Adipocyte (in vitro differentiated cells): ENCODE data around the gene STAB1.
A peak's percentile ranks its signal among the peaks of the same experiment; 100 is the strongest.

Experiments
- DNase-seq: peaks from one replicate; pipeline ENCODE4 v3.0.0-alpha.2; 2015; ENCODE audit warnings: low read depth
- H3K27me3 ChIP-seq: replicated peaks from 2 replicates; pipeline ENCODE4 v1.7.0; 2013; ENCODE audit warnings: mild to moderate bottlenecking, low read length, moderate library complexity; ENCODE audit not compliant: control insufficient read depth, insufficient read depth
- H3K36me3 ChIP-seq: 2 replicates; pipeline ENCODE4 v1.7.0; 2013; ENCODE audit warnings: low read length, mild to moderate bottlenecking, moderate library complexity; ENCODE audit not compliant: control insufficient read depth, insufficient read depth, severe bottlenecking
- H3K4me1 ChIP-seq: 2 replicates; pipeline ENCODE4 v1.7.0; 2013; ENCODE audit warnings: mild to moderate bottlenecking, low read length, moderate library complexity; ENCODE audit not compliant: control insufficient read depth, insufficient read depth
- H3K4me3 ChIP-seq: 2 replicates; pipeline ENCODE4 v1.7.0; 2013; ENCODE audit warnings: mild to moderate bottlenecking, low read length, moderate library complexity
- H3K9ac ChIP-seq: 2 replicates; pipeline ENCODE4 v1.7.0; 2013; ENCODE audit warnings: mild to moderate bottlenecking, low read length, moderate library complexity
- H3K9me3 ChIP-seq: 2 replicates; pipeline ENCODE4 v1.7.0; 2013; ENCODE audit warnings: mild to moderate bottlenecking, low read length, moderate library complexity; ENCODE audit not compliant: control insufficient read depth

Gene STAB1

DNA sequence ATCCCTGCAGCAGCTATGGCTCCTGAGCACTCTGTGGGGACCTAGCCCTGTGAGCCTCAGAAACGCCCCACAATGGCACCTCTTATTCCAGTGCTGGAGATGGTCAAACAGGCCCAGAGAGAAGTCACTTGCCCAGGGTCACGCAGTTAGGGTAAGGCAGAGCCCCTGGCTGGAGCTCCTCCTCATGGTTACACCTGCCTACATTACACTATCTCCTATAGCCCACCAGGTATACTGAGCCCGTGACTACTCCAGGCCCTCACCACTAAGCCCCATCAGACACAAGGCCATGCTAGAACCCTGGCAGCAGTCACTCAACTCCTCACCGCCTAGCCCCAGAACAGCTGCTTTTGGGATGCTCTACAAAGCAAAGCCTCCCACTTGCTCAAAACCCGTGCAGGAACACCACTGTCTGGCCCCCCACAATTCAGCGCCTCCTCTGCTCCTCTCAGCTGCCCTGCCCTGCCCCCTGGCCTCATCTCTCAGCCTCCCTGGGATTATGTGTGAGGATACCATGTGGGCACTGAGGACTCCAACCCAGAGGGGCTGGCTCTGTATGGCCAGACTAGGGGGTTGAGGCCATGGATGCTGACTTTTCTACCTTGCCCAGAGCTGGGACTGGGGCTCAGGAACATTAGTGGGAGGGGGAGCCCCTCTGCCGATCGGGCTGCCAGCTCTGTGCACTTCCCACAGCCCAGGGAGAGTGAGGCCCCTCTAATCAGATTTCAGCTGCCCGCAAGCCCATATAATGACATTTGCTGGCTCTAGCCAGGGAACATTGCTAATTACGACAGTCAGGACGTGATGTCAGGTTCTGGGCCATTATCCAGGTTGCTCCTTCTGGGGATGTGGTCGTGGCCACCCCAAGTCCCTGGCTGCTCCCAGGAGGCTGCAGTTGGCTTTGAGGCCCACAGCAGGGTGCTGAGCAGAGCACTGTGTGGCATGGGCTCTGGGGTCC, 34.5 kb downstream of the STAB1 start:
- Histone ChIP-seq H3K36me3 (peaks cover 20% of the 10 kb centered on the region), H3K9me3 (no peaks in the 10 kb centered on the region), H3K9ac (no peak overlapping the region), H3K27me3 (no peaks in the 10 kb centered on the region), H3K4me3 (no peak overlapping the region), H3K4me1 (peaks cover 49% of the 10 kb centered on the region)
- no peak for DNase-seq

GRCh38 chr3:52530918-52531826, 36.0 kb downstream of the STAB1 start:
- Histone ChIP-seq H3K4me1 (peaks cover 62% of the 10 kb centered on the region), H3K4me3 (no peak overlapping the region), H3K36me3 (peaks cover 20% of the 10 kb centered on the region), H3K27me3 (no peaks in the 10 kb centered on the region), H3K9ac (no peak overlapping the region), H3K9me3 (no peaks in the 10 kb centered on the region)
- no peak for DNase-seq

DNA sequence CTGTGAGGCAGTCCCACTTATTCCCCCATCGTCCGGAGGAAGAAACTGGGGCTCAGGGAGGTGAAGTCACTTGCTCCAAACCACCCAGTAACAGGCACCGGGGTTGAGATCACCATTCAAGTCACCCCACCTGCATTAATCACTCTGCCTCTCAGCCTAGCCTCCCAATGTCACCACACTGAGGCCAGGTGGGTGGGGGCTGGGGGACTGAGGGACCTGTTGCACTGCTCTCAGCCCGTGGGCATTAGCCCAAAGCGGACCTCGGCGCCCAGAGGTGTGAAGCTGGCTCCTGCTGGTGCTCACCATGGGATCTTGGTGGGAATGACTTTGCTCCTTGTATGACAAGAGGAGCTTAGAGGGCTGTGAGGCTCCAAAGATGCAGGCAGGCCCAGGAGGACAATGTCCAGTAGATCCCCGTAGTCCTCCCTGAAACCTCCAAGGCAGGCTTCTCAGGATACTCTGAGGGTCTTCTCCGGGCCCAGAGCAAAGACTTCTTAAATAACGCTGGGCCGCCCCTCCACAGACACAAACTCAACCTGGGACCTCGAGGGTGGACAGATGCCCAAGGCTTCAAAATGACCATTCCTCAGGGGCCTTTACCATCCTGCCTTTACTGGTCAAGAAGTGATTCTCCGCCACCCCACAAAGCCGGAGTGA, 36.9 kb downstream of the STAB1 start:
- Histone ChIP-seq H3K4me3 (peak overlapping the region; percentile 78), H3K9me3 (no peaks in the 10 kb centered on the region), H3K27me3 (no peaks in the 10 kb centered on the region), H3K36me3 (peaks cover 19% of the 10 kb centered on the region), H3K9ac (peak overlapping the region; percentile 77), H3K4me1 (peaks cover 54% of the 10 kb centered on the region)
- no peak for DNase-seq

DNA sequence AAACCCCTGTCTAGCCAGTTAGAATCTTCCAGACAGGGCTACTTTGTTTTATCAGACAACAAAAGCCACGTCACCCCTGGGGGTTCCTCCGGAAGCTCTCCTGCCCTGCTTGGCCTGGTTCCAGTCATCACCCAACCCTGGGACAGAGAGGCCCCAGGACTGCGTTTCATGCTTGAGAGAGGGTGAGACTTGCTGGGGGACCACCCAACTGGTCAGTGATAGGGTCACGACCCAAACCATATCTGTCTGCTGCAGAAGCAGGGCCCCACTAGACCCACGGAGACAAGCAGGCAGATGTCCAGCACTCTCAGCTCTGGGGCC, 37.3 kb downstream of the STAB1 start:
- Histone ChIP-seq H3K4me1 (peaks cover 52% of the 10 kb centered on the region), H3K9ac (peak overlapping the region; percentile 77), H3K9me3 (no peaks in the 10 kb centered on the region), H3K27me3 (no peaks in the 10 kb centered on the region), H3K4me3 (peak overlapping the region; percentile 78), H3K36me3 (peaks cover 14% of the 10 kb centered on the region)
- DNase-seq = peak; percentile 11

DNA sequence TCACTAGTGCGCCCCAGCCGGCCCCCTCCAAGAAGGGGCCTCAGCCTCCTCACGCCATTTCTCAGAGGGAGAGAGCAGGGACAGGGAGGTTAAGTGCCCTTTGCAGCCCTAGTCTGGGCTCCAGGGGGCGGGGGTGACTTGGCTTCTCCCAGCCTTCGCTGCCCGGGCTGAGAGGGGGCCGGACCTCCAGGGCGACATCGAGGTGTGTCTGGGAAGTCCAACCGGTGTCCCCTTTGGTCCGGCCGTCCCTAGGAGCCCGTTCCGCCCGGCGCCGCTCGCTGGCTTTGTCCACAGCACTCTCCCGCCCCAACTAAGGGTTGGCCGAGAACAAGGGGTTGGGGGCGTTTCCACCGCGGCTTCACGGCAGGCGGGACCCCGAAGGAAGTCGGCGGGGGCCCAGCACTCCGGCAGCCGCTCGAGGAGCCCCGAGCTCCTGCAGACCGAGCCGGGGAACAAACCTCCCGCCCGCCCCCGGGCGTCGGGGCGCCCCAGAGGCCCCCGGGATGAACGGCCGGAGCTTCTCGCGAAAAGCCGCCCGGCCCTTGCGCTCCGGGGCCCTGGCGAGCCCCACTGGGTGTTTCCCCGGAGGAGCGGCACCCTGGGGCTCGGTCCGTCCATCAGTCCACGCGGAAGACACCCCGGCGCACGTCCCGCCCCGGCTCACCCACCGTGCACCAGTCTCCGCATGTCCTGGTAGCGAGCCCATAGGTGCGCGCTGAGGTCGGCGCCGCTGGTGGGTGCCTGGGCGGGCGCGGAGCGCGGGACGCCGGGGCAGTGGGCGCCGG, 37.9 kb downstream of the STAB1 start:
- H3K9me3 ChIP-seq = no peaks in the 10 kb centered on the region
- peak; percentile 47 for DNase-seq
- no peaks in the 10 kb centered on the region for H3K27me3 ChIP-seq
- peak overlapping the region; percentile 78 for H3K4me3 ChIP-seq
- H3K4me1 ChIP-seq = peaks cover 58% of the 10 kb centered on the region
- peaks cover 8% of the 10 kb centered on the region for H3K36me3 ChIP-seq
- peak overlapping the region; percentile 77 for H3K9ac ChIP-seq

DNA sequence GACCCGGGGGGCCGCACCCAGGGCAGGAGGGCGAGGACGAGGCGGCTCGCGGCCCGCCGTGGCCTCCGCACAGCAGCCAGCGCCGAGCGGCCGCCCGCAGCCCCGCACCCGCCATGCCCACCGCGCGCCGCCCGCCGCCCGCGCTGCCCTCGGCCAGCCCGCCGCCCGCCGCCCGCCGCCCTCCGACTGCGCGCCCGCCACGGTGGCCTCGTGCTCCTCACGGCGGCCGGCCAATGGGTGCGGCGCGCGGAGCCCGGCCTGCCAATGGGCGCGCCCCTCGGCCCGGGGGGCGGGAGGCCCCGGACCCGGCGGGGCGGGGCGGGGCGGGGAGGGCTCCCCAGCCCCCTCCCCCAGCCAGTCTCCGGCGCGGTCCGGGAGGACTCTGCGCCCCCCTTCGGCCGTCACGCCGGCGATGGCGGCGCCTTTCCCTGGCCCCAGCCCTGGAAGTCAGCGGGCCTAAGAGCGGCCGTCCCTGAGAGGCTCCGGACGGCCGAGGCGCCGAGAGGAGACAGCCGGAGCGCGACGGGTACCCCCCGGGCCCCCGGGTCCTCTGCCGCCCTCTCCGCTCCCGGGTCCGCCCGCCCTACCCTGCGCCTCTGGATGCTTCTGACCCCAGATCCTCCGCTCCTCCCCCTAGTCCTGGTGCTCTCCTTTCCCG, 38.6 kb downstream of the STAB1 start, which contains the start of gene NT5DC2:
Gene NT5DC2, minus strand, starts transcription at position 235 of the 658 bp plus-strand sequence. Its CDS starts 120 bp downstream, at position 115.
- Histone ChIP-seq H3K4me1 (peaks cover 63% of the 10 kb centered on the region), H3K9me3 (no peaks in the 10 kb centered on the region), H3K27me3 (no peaks in the 10 kb centered on the region), H3K36me3 (peaks cover 4% of the 10 kb centered on the region), H3K9ac (peak within 1 kb of the TSS; percentile 85), H3K4me3 (peak within 1 kb of the TSS; percentile 80)
- peak; percentile 92 for DNase-seq

DNA sequence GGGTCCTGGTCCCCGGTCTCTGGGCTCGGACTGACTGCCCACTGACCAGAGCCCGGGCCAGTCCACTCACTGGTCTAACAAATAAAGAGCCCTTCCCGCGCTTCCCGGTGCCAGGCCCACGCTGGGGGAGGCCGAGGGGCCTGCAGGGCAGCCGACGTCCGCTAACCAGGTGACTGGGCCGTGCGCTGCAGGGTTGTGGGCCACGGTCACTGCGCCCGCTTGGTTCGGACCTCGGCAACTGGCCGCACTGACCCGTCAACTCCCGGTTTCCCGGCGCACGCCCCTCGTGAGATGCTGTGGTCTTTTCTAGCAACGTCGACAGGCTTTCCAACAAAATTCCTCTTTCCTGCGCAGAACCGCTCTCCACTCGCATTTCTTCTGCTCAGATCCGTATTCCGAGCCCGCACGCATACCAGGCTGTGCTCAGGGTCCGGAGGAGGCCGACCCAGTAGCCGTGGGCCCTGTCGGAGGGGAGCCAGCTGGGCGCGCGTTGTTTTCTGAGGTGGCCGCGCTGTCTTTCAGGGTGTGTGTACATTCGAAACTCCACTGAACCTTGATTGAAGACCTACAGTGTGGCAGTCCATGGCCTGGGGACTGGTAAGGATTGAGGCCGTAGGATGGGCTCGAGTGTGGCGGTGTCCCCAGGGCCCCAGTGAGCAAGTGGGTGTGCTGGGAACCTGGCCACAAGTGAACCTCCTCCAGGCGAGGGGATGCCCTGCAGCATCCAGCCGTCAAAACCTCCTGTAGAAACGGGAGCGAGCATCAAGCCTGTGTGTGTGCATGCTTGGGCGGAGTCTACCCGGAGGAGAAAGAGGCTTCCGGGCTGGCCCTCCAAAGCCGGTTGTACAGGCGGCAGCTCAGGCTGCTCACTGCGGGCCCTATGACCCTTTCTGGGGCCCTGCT, 39.4 kb downstream of the STAB1 start:
- peak; percentile 34 for DNase-seq
- peak overlapping the region; percentile 80 for H3K4me3 ChIP-seq
- H3K9ac ChIP-seq = peak overlapping the region; percentile 85
- H3K36me3 ChIP-seq = no peaks in the 10 kb centered on the region
- no peaks in the 10 kb centered on the region for H3K9me3 ChIP-seq
- H3K4me1 ChIP-seq = peaks cover 66% of the 10 kb centered on the region
- no peaks in the 10 kb centered on the region for H3K27me3 ChIP-seq

GRCh38 chr3:52535411-52536111, 40.4 kb downstream of the STAB1 start:
- no peaks in the 10 kb centered on the region for H3K9me3 ChIP-seq
- peak overlapping the region; percentile 73 for H3K4me3 ChIP-seq
- H3K9ac ChIP-seq = peak overlapping the region; percentile 85
- DNase-seq = no peak
- peaks cover 2% of the 10 kb centered on the region for H3K36me3 ChIP-seq
- H3K4me1 ChIP-seq = peaks cover 63% of the 10 kb centered on the region
- no peaks in the 10 kb centered on the region for H3K27me3 ChIP-seq

DNA sequence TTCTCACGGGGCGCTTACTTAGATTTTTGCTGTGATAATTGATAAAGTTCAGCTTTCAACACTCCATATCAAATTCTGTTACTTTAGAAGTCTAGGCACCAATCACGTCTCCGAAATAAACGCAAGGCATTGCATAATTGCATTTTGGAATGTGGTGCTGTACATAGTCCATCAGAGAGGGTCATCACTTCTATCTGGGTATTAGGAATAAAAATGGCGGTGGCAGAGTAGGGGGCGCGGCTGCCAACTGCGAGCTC, 40.9 kb downstream of the STAB1 start:
- Histone ChIP-seq H3K9ac (peak overlapping the region; percentile 54), H3K9me3 (no peaks in the 10 kb centered on the region), H3K4me1 (peaks cover 59% of the 10 kb centered on the region), H3K4me3 (peak overlapping the region; percentile 73), H3K27me3 (no peaks in the 10 kb centered on the region), H3K36me3 (peaks cover 7% of the 10 kb centered on the region)
- no peak for DNase-seq
